SK-N-MC (cell line): ENCODE data around the gene STRBP.

ENCODE experiments used
- EZH2 ChIP-seq: fragments of 200-600 bp; sonication (generic); IDR thresholded peaks from one replicate; pipeline ENCODE4 v1.6.1; 2017; ENCODE audit warnings: antibody characterized with exemption
- POLR2AphosphoS5 ChIP-seq: IDR thresholded peaks from 2 replicates; pipeline ENCODE4 v1.6.1; 2012; ENCODE audit warnings: mild to moderate bottlenecking, low read depth, low read length, borderline replicate concordance

DNA sequence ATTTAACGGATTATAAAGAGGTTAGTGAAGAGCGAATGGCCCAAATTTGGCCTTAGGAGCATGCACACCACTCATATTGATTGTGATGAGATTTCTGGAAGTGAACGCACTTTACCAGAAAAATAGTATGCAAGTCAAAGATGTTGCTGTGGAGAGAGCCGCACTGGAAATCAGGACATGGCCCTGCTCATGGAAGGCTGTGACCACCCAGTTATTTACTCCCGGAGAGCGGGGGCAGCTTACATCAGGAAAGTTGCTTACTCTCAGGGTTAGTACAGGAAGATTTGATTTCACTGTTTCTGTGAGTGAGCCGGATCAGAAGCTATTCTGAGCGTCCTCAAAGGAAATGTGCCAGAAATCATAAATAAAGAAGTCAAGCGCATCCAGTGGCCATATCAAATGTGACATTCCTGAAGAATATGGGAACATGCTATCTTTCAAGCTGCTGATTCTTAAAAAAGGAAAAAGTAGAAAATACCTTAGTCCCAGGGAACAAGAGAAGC, 42.9 kb upstream of the STRBP start:
- TF ChIP-seq POLR2AphosphoS5: no peak
- no peak for TF ChIP-seq EZH2
